ENCODE data around the gene PMCH.

- TF ChIP-seq ATF3 (IDR thresholded peaks at IDR 0.05; ENCODE audit: borderline replicate concordance, extremely low read depth, low read depth, low read length) (no peak), JUNB (IDR thresholded peaks at IDR 0.05) (peak; percentile 94)
Measured at GRCh38 chr12:102197789-102198188, at the start of gene PMCH.
